ENCODE data around the gene TMEM106C.

Gene TMEM106C

GRCh38 chr12:47963340-47964040, at the start of gene TMEM106C:
TSS of gene TMEM106C (plus strand) at chr12:47963596. CDS start at chr12:47964237, 641 bp downstream.
- peak; percentile 93 for DNase-seq

GRCh38 chr12:47920913-47921312, 42.5 kb upstream of the TMEM106C start:
- DNase-seq = no peak

GRCh38 chr12:47921907-47922306, 41.5 kb upstream of the TMEM106C start:
- no peak for DNase-seq

- DNase-seq = no peak
These were observed 36.0 kb upstream of the TMEM106C start for GRCh38 chr12:47927346-47927745.

GRCh38 chr12:47930634-47931033, 32.8 kb upstream of the TMEM106C start:
- no peak for DNase-seq

- no peak for DNase-seq
These were observed 32.2 kb upstream of the TMEM106C start for GRCh38 chr12:47931187-47931586.

- DNase-seq = no peak
These were observed 28.2 kb upstream of the TMEM106C start for GRCh38 chr12:47935184-47935583.

GRCh38 chr12:47938093-47938492, 25.3 kb upstream of the TMEM106C start:
- no peak for DNase-seq

GRCh38 chr12:47938594-47938993, 24.8 kb upstream of the TMEM106C start:
- no peak for DNase-seq

- DNase-seq = no peak
These were observed 24.3 kb upstream of the TMEM106C start for GRCh38 chr12:47939009-47939601.

GRCh38 chr12:47940773-47941474, 22.5 kb upstream of the TMEM106C start:
- DNase-seq = no peak

- no peak for DNase-seq
These were observed 22.0 kb upstream of the TMEM106C start for GRCh38 chr12:47941475-47941780.

GRCh38 chr12:47941871-47942613, 21.4 kb upstream of the TMEM106C start:
- peak; percentile 53 for DNase-seq

- DNase-seq = no peak
These were observed 20.7 kb upstream of the TMEM106C start for GRCh38 chr12:47942614-47943225.

GRCh38 chr12:47943623-47944340, 19.6 kb upstream of the TMEM106C start:
- no peak for DNase-seq

- no peak for DNase-seq
These were observed 18.6 kb upstream of the TMEM106C start for GRCh38 chr12:47944685-47945340.

GRCh38 chr12:47945341-47945728, 18.1 kb upstream of the TMEM106C start:
- no peak for DNase-seq

GRCh38 chr12:47946413-47947323, 16.7 kb upstream of the TMEM106C start:
- no peak for DNase-seq

GRCh38 chr12:47947341-47947740, 16.1 kb upstream of the TMEM106C start:
- no peak for DNase-seq

- DNase-seq = peak; percentile 42
These were observed 13.7 kb upstream of the TMEM106C start for GRCh38 chr12:47949441-47950341.
